CD4-positive, alpha-beta T cell (primary cell): Measurements from ENCODE around the gene GINS1. TPM values are rescaled to one million over a fixed set of nuclear protein-coding genes. Genes with fewer than 3 reads are reported as not detected.

Experiments
- ATAC-seq: fragments of 200-7000 bp; cut with Tn5 transposase; one replicate; pipeline ENCODE4 v1.10.0; 2022; ENCODE audit warnings: mild to moderate bottlenecking; ENCODE audit not compliant: poor library complexity
- CTCF ChIA-PET: fragments of 350-600 bp; sonication (Branson Sonifier 250); formaldehyde crosslinking; loops from one replicate; lab custom pipeline; 2021; ENCODE audit warnings: antibody characterized with exemption, inconsistent platforms; lab: Charles Lee
- POLR2A ChIA-PET: fragments of 350-600 bp; sonication (Branson Sonifier 250); formaldehyde crosslinking; loops from one replicate; lab custom pipeline; 2021; ENCODE audit warnings: antibody characterized with exemption, inconsistent platforms; lab: Charles Lee
- DNase-seq, 14 experiments: peaks; one replicate each; pipeline ENCODE4 v3.0.0-alpha.2; 2013 to 2020; ENCODE audit warnings: mixed read lengths in 2 of 14
- H3K27ac ChIP-seq, 2 donors: one replicate each; pipeline versions ENCODE4 v1.5.1 to v1.7.0; 2013; ENCODE audit warnings: low read length in 2 of 2, low read depth in 1 of 2, mild to moderate bottlenecking in 1 of 2
- H3K27me3 ChIP-seq, 2 experiments: 1 replicate in 1 of 2; 2 replicates in 1 of 2; pipeline versions ENCODE4 v1.6.1 to v1.7.0; 2013; ENCODE audit warnings: low read length in 2 of 2, control low read depth in 1 of 2, mild to moderate bottlenecking in 1 of 2, moderate library complexity in 1 of 2; ENCODE audit not compliant: insufficient read depth in 2 of 2, control insufficient read depth in 1 of 2
- H3K36me3 ChIP-seq: one replicate; pipeline ENCODE4 v1.6.1; 2013; ENCODE audit warnings: low read length, control low read depth; ENCODE audit not compliant: insufficient read depth
- H3K4me1 ChIP-seq: one replicate; pipeline ENCODE4 v1.6.1; 2013; ENCODE audit warnings: low read length, control low read depth; ENCODE audit not compliant: insufficient read depth
- H3K4me3 ChIP-seq: one replicate; pipeline ENCODE4 v1.5.1; 2013; ENCODE audit warnings: mild to moderate bottlenecking, low read length, moderate library complexity
- H3K9me3 ChIP-seq, 2 experiments: 1 replicate in 1 of 2; 2 replicates in 1 of 2; pipeline versions ENCODE4 v1.6.1 to v1.7.0; 2013; ENCODE audit warnings: low read length in 2 of 2, mild to moderate bottlenecking in 2 of 2, control low read depth in 1 of 2, moderate library complexity in 1 of 2; ENCODE audit not compliant: control insufficient read depth in 1 of 2, insufficient read depth in 1 of 2
- H3K27ac Mint-ChIP-seq: one replicate; pipeline ENCODE4 v1.8.0; 2020; ENCODE audit warnings: mixed read lengths
- H3K27me3 Mint-ChIP-seq: one replicate; pipeline ENCODE4 v1.8.0; 2021; ENCODE audit warnings: mixed read lengths
- H3K36me3 Mint-ChIP-seq: one replicate; pipeline ENCODE4 v1.8.0; 2021; ENCODE audit warnings: low read depth, mixed read lengths
- H3K4me1 Mint-ChIP-seq: one replicate; pipeline ENCODE4 v1.8.0; 2021; ENCODE audit warnings: low read depth, mixed read lengths
- H3K4me3 Mint-ChIP-seq: one replicate; pipeline ENCODE4 v1.8.0; 2020; ENCODE audit warnings: mild to moderate bottlenecking, mixed read lengths
- H3K9me3 Mint-ChIP-seq: one replicate; pipeline ENCODE4 v1.8.0; 2020; ENCODE audit warnings: mixed read lengths
- CTCF ChIP-seq: fragments of 200-600 bp; IDR thresholded peaks from one replicate; pipeline ENCODE4 v1.8.0; 2022; ENCODE audit warnings: antibody characterized with exemption, mild to moderate bottlenecking
- intact Hi-C, 2 experiments: fragments of 100-400 bp; cut with DNase I in 1 of 2; cut with micrococcal nuclease in 1 of 2; formaldehyde crosslinking; loops; one replicate each; pipeline versions ENCODE4 v1.15.1 to v1.9.0; 2023 to 2025; cut with DNase I, micrococcal nuclease
- total RNA-seq, 174 experiments: library from RNA in 2 of 174; stranded (reverse) in 2 of 174; gene quantifications; one replicate each; pipeline ENCODE4 v1.2.3 and lab custom pipeline; 2021 to 2026

GINS1 gene
- total RNA-seq, 2 experiments from 2014 or later: 0.08 to 0.17 TPM

- intact Hi-C loops: no loop called here
- H3K9me3 Mint-ChIP-seq: no peaks in the 10 kb centered on the region
Measured at GRCh38 chr20:25364180-25364788, 43.2 kb upstream of the GINS1 start.

GRCh38 chr20:25364879-25365699, 42.4 kb upstream of the GINS1 start:
- CTCF ChIA-PET: no interaction called here
- H3K36me3 ChIP-seq: no peaks in the 10 kb centered on the region
- Mint-ChIP-seq H3K36me3 (peaks cover 23% of the 10 kb centered on the region), H3K27ac (no peak overlapping the region), H3K4me3 (no peak overlapping the region), H3K9me3 (no peaks in the 10 kb centered on the region), H3K27me3 (no peaks in the 10 kb centered on the region), H3K4me1 (peaks cover 12% of the 10 kb centered on the region)
- no peak overlapping the region for H3K4me3 ChIP-seq
- H3K27me3 ChIP-seq: no peaks in the 10 kb centered on the region
- H3K4me1 ChIP-seq: no peaks in the 10 kb centered on the region
- TF ChIP-seq CTCF: no peak
- ATAC-seq (no peak), DNase-seq (no peak)
- intact Hi-C loops: no loop called here
- POLR2A ChIA-PET: no interaction called here
- no peaks in the 10 kb centered on the region for H3K9me3 ChIP-seq
- no peak overlapping the region for H3K27ac ChIP-seq

More at GRCh38 chr20:25364180-25364788, 43.2 kb upstream of the GINS1 start:
- ChIA-PET POLR2A (no interaction called here), CTCF (no interaction called here)
- no peaks in the 10 kb centered on the region for H3K36me3 ChIP-seq
- Mint-ChIP-seq H3K4me3 (no peak overlapping the region), H3K27me3 (no peaks in the 10 kb centered on the region), H3K36me3 (peaks cover 23% of the 10 kb centered on the region), H3K27ac (no peak overlapping the region), H3K4me1 (peaks cover 12% of the 10 kb centered on the region)
- no peaks in the 10 kb centered on the region for H3K9me3 ChIP-seq
- no peak overlapping the region for H3K4me3 ChIP-seq
- no peak overlapping the region for H3K27ac ChIP-seq
- ATAC-seq (no peak), DNase-seq (no peak)
- no peak for TF ChIP-seq CTCF
- H3K27me3 ChIP-seq: no peaks in the 10 kb centered on the region
- H3K4me1 ChIP-seq: no peaks in the 10 kb centered on the region

GRCh38 chr20:25368526-25368925, 38.9 kb upstream of the GINS1 start:
- TF ChIP-seq CTCF: no peak
- intact Hi-C loops: no loop called here
- ATAC-seq (no peak), DNase-seq (no peak)
- H3K27me3 ChIP-seq: no peaks in the 10 kb centered on the region
- CTCF ChIA-PET: interaction anchor here (0.6 kb wide), 1 partner anchor 10 kb away, joined by 3 read pairs; no protein-coding TSS in a partner anchor
- POLR2A ChIA-PET: no interaction called here
- H3K4me1 Mint-ChIP-seq: peaks cover 14% of the 10 kb centered on the region
- H3K9me3 ChIP-seq: no peaks in the 10 kb centered on the region
- H3K27me3 Mint-ChIP-seq: no peaks in the 10 kb centered on the region
- H3K27ac Mint-ChIP-seq: no peak overlapping the region
- H3K4me3 ChIP-seq: no peak overlapping the region
- H3K36me3 ChIP-seq: no peaks in the 10 kb centered on the region
- H3K27ac ChIP-seq: no peak overlapping the region
- H3K36me3 Mint-ChIP-seq: peaks cover 39% of the 10 kb centered on the region
- no peaks in the 10 kb centered on the region for H3K4me1 ChIP-seq
- no peak overlapping the region for H3K4me3 Mint-ChIP-seq
- no peaks in the 10 kb centered on the region for H3K9me3 Mint-ChIP-seq
